ENCODE measurements around the gene RPUSD3. TPM values are rescaled to one million over a fixed set of nuclear protein-coding genes. Genes with fewer than 3 reads are reported as not detected.

RPUSD3 gene
- total RNA-seq, 1 donor from 2014 or later: 15.9 TPM

DNA sequence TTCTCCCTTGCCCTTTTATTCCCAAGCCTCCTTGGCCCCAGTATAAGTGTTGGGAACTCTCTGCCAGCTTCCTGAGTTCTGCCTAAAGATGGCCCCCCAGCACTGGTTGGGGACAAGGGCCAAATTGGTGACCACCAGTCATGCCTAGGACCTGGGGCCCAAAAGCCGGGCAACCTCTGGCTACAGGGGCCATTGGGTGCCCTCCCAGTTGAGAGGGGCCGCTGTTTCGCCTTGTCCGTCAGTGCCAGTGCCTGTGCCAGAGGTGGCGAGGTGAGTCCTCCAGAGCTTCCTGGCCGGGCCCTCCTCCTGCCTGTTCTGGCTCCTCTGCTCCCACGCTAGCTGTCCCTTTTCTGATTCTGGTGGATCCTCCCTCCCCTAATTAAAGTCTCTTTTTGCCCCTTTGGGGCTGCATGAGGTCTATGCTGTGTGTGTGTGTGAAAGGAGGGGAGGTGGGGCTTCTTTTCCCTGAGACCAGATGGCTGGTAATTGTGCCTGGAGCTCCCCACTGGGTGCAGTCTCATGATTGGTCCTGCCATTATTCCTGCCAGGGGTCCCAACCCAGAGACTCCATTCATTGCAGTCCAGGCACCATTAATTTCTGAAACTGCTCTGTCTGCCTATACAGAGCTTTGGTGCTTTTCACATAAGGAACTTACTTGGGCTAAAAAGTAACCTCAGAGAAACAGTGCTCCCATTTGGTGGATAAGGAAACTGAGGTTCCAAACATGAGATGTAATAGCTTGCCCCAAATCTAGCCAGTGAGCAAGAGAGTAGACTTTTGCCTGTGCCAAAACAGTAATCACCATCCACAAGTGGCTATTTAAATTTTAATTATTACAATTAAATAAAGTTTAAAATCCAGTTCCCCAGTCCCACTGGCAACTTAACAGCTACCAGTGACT, 36.9 kb downstream of the RPUSD3 start:
- DNase-seq (ENCODE audit: low read depth in 2 of 2): no peak

DNA sequence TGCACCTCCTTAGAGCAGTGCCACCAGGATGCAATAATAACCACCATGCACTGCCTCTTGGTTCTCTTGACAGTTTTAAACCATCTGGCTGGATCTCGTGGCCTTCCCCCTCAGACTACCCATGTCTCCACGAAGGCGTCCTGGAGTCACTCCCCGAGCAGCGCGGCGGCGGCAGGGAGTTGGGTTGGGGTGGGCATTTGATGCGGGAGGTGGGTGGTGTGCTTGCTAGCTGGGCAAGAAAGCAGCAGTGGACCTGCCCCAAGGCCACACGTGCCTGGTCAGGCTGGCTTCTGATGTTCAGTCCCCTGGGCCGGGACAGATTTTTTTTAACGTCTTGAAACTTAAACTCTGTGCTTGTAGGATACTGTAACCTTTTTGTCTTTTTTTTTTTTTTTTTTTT, 37.7 kb downstream of the RPUSD3 start:
- no peak for DNase-seq (ENCODE audit: low read depth in 2 of 2)

DNA sequence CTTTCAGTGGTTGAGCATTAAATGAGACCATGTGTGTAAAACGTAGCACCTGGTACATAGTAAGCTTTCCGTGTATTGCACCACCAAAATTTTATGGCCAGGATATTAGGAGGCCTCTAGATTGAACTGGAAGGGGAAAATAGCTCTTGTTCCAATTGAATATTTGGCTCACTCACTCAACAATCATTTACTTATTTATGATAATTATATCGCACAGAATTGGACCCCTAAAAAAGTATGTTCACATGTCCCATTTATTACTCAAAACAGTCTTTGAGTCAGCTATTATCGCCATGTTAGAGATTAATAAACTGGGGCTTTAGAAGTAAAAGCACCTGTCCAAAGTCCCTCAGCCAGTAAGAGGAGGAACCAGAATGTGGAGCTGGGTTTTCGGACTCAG, 38.8 kb downstream of the RPUSD3 start:
- DNase-seq (ENCODE audit: low read depth in 2 of 2): no peak

DNA sequence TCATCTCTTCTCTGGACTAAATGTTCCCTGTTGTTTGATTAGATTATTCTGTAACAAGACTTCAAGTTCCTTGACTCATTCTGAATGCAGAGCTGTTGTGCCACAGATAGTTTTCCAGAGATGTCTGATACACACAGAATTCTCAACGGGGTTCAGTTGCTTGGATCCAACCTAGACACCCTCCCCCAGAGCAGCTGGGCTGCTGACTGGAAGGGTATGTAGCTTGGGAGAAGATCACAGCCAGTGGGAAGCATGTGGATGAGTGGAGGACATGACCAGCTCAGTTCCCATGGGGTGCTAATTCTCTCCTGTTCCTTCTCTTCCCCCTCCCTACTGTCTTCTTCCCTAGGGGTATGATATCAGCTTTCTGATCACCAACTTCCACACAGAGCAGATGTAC, 40.3 kb downstream of the RPUSD3 start:
- DNase-seq (ENCODE audit: low read depth in 2 of 2): no peak

DNA sequence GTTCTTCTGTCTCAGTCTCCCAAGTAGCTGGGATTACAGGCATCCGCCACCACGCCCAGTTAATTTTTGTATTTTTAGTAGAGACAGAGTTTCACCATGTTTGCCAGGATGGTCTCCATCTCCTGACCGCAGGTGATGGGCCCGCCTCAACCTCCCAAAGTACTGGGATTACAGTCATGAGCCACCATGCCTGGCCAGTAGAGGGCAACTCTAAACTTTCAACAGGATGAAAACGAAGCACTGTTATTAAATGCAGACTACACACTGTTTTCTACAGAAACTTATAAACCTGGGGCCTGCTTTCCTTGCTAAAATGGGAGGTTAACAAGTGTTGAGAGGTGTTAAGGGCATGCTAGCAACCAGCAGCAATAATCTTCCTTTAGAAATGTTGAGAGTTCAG, 43.3 kb downstream of the RPUSD3 start:
- DNase-seq (ENCODE audit: low read depth in 2 of 2): peak in 1 of 2 donors; percentile 23

DNA sequence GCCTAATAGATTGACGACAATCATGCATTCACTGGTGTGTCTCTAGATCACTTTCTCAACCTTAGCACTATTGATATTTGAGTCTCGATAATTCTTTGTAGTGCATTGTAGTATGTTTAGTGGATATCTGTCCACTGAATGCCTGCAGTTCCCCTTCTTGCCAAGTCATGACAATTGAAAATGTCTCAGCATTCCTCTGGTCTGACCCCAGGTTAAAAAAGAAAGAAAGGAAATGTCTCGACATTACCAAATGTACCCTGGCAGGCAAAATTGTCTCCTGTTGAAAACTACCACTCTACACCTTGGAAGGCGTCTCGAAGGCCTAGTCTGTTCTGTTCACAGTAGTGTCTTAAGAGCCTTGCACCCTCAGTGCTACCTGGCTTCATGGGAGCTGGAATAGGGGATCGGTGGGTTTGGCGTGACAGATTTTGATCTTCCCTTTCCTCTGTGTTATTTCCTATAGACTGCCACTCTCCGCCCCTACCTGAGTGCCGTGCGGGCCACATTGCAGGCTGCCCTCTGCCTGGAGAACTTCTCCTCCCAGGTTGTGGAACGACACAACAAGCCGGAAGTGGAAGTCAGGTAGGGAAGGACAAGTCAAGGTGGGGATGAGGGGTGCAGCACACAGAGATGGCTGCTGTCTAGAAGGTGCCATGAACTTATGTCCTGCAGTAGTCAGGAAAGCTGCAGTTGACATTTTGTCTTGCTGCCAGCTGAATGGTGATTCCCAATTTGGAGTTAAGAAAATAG, 46.4 kb downstream of the RPUSD3 start:
- peak in 1 of 2 donors; percentile 21 for DNase-seq (ENCODE audit: low read depth in 2 of 2)

DNA sequence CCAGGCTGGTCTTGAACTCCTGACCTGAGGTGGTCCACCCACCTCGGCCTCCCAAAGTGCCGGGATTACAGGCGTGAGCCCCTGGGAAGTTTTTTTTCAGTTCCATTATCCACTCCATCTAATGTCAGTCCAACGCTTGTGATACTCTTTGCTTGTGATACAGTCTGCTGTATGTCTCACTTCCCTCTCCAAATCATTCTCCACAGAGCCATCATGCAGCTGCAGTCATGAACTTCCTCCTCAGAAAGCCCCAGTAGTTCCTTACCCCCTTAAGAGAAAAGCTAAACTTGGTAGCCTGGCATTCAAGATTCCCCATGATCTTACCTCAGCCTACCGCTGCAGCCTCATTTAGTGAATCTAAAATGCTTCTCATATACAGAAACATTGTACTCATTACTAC, 48.6 kb downstream of the RPUSD3 start:
- DNase-seq (ENCODE audit: low read depth in 2 of 2): no peak

DNA sequence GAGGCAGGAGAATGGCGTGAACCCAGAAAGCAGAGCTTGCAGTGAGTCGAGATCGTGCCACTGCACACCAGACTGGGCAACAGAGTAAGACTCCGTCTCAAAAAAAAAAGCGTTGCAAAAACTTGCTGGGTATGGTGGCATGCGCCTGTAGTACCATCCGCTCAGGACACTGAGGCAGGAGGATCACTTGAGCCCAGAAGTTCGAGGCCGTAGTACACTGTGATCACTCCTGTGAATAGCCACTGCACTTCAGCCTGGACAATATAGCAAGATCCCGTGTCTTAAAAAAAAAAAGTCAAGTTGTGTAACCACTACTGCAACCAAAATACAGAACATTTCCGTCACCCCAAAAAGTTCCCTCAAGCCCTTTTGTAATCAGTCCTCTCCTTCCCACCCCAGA, 49.4 kb downstream of the RPUSD3 start:
- DNase-seq (ENCODE audit: low read depth in 2 of 2): no peak

DNA sequence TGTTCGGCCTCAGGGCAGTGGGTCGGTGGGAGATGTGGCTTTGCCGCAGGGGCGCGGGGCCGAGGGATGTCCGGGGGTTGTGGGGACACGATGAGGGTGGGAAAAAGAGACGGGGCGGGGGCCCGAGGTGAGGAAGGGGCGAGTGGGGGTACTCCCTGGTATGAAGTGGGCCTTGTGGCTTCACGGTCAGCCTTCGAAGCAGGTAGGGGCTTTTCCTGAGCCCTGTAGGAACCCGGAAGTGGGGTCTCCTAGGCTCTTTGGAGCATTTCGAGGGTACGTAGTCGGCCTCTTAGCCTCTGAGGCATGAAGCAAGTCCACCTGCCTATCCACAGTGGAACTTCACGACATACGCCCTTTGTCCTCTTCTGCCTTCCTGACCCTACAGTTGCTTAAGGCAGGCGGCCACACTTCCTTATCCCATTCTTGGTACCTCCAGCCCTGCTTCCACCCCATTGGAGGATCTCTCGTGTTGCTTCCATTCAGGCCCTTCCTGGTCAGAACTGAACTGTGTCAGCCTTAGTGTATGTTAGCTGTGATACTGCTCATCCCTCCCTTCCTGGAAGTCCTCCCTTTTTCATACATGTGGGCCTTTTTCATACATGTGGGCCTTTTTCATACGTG, 50.5 kb downstream of the RPUSD3 start:
- DNase-seq (ENCODE audit: low read depth in 2 of 2): peak; percentile 60 to 64

DNA sequence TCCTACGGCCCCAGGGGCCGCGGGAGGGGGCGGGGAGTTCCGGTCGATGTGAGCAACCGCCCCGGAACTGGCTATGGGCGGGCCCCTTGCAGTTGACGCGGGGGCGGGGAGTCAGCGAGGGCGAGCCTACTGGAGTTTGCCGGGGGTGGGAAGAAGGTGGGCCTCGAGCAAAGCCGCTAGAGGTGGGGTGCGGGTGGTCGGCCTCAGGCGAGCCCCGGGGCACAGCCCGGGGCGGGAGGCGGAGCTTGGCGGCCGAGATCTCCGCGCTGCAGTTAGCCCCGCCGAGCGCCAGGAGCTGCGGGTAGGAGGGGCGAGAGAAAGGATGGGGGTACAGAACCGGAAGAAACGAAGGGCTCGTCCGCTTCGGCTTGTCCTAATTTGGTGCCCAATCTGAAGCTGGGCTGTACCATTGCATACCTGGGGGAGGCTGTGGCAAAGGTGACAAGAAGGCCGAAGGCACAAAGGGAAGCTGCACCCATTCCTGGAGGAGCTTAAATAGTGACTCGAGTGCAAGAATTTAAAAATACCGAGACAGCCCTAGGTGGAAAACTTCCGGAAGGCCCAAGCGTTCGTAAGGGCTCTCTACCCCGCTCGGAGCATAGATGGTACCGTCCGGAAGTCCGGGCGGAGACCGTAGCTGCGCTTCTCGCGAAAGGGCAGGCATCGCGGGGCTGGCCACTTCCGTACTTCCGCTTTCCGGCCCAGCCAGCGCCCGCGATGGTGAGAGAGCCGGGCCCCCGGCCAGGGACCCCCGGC, 51.2 kb downstream of the RPUSD3 start, which contains the start of the genes ARPC4 and TADA3:
TSS of gene ARPC4 (plus strand) at position 678 of the 756 bp plus-strand sequence. CDS start at position 718, 40 bp downstream.
TSS of gene TADA3 (minus strand) at position 69 of the 756 bp plus-strand sequence. CDS start 1,007 bp downstream, outside the sequence.
- peak; percentile 96 to 97 for DNase-seq (ENCODE audit: low read depth in 2 of 2)

DNA sequence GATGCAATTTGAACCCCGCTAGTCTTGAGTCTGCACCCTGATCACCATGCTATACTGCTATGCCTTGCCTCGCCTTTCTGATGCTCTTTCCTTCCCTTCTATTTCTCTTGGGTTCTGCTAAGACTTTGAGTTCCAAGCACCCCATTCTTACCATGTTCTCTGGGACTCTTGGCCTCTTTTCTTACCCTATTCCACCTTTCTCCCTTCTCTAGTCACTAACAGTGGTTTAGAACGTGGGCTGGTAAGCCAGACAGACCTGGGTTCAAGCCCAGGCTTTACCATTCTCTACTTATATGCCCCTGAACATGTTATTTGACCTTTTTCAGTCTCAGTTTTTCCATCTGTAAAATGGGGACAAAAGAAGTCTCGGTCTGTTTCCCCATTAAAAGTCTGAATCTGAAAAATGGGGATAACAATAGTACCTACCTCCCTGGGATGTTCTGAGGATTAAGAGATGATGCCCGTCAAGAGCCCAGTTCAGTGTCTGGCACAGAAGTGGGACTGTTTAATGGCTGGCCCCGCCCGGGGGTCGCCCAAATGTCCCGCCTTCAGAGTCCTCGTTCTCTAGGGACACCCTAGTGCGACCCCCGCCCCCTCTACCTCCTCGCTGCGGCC, 51.9 kb downstream of the RPUSD3 start:
- DNase-seq (ENCODE audit: low read depth in 2 of 2): no peak

DNA sequence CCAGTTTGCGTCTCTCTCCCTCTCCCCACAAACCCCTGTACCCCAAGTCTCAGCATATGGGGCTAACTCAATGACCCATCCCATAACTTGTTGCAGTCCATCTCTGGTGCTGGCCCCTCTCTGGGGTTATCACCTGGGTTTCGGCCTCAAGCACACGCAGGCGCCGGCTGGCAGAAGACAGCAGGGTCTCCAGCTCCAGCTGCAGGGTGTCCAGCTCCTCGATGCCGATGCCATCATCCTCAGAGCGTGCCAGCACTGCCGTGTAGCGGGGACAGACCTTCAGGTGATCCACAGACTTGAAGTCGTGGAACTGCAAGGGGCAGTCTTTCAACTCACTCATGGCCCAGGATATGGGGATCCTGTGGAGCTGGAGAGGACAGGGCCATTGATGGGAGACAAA, 52.7 kb downstream of the RPUSD3 start:
- DNase-seq (ENCODE audit: low read depth in 2 of 2): no peak

Other genes with a start within 250 kb of the RPUSD3 start
- gene MTMR14, start 194.5 kb downstream of the RPUSD3 start, total RNA-seq: 45.3 and 57.7 TPM in 2 replicates
- under 0.01 TPM in 1 of 2 replicates, not detected in the other for gene CPNE9, start 140.2 kb downstream of the RPUSD3 start, total RNA-seq
- gene BRPF1, start 112.3 kb downstream of the RPUSD3 start, total RNA-seq: 10.5 and 18.7 TPM in 2 replicates
- gene OGG1, start 94.1 kb downstream of the RPUSD3 start, total RNA-seq: 13.7 and 18.8 TPM in 2 replicates
- gene CAMK1, start 74.1 kb downstream of the RPUSD3 start, total RNA-seq: 21.4 and 25.1 TPM in 2 replicates
- 19.0 and 25.4 TPM in 2 replicates for gene TADA3, start 51.5 kb downstream of the RPUSD3 start, total RNA-seq
- 247 and 251 TPM in 2 replicates for gene ARPC4, start 50.9 kb downstream of the RPUSD3 start, total RNA-seq
- 2.2 and 5.8 TPM in 2 replicates for gene TTLL3, start 33.7 kb downstream of the RPUSD3 start, total RNA-seq
- gene CIDEC, start 36.2 kb upstream of the RPUSD3 start, total RNA-seq: not detected in 2 replicates
- gene JAGN1, start 46.6 kb upstream of the RPUSD3 start, total RNA-seq: 25.1 and 28.8 TPM in 2 replicates
- gene IL17RE, start 58.8 kb upstream of the RPUSD3 start, total RNA-seq: under 0.01 TPM in 2 replicates
- gene IL17RC, start 73.1 kb upstream of the RPUSD3 start, total RNA-seq: 11.5 and 17.4 TPM in 2 replicates
- 19.8 and 60.9 TPM in 2 replicates for gene CRELD1, start 89.8 kb upstream of the RPUSD3 start, total RNA-seq
- gene PRRT3, start 108.4 kb upstream of the RPUSD3 start, total RNA-seq: 0.44 and 0.60 TPM in 2 replicates
- gene EMC3, start 142.8 kb upstream of the RPUSD3 start, total RNA-seq: 35.3 and 59.5 TPM in 2 replicates
- gene FANCD2, start 182.4 kb upstream of the RPUSD3 start, total RNA-seq: 5.8 and 11.6 TPM in 2 replicates

Data from lung microvascular endothelial cell (primary cell).